HG03280 (cell line): ENCODE measurements around the gene FBL.
"Not testable (repeated sequence)": the region's sequence is repeated elsewhere in the genome, so short reads cannot be mapped to it uniquely, and the experiment has no call there.

Experiments used
- ATAC-seq: cut with Tn5 transposase; IDR thresholded peaks from one replicate; pipeline ENCODE4 v1.9.1; 2021; ENCODE audit warnings: mild to moderate bottlenecking, moderate library complexity; ENCODE audit not compliant: unreplicated experiment

FBL gene

DNA sequence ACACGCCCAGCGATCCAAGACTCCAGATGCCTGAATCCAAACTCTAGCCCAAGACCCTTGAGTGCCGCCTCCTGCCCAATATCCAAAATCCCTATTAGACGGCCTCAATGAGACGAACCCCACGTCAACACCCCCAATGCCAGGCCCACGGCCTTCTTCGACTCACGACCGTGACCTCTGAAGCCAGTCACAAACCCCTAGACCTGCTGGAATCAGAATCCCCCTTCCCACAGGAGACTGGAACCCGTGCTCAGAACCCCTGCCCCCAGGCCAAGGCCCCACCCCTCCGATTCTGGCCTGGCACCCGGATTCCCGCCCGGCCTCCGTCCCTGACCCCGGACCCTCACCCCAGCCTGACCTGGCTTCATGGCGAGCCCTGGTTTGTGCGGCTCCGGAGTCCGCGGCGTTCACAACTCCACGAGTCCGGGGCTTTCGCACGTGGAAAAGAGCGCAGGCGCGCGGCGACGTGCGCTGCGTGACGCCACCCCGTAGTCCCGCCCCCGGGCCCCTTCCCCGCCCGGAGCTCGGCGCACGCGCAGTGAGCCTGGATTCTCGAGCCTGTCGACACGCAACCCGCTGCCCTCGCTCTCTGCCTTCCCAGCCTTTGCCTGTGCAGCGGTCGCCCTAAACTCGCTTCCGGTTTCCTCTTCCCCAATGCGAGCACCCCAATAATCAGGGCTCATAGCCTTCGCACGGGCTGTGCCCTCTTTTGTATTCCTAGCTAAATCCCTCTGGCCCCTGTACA lies at the start of gene FBL:
Gene FBL, minus strand, starts transcription at position 447 of the 745 bp plus-strand sequence. Its CDS starts 79 bp downstream, at position 368.
- peak; percentile 92 for ATAC-seq

DNA sequence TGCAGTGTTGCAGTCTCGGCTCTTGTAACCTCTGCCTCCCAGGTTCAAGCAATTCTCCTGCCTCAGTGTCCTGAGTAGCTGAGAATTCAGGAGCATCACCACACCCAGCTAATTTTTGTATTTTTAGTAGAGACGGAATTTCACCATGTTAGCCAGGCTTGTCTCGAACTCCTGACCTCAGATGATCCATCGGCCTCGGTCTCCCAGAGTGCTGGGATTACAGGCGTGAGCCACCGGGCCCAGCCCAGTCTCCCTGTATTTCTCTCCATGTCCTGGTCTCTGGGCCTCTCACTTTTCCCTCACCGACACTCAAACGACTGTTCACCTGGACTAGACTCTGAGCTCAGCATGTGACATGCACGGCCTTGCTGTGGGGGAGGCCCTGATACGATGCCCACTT lies 48.9 kb upstream of the FBL start:
- not testable (repeated sequence) for ATAC-seq

DNA sequence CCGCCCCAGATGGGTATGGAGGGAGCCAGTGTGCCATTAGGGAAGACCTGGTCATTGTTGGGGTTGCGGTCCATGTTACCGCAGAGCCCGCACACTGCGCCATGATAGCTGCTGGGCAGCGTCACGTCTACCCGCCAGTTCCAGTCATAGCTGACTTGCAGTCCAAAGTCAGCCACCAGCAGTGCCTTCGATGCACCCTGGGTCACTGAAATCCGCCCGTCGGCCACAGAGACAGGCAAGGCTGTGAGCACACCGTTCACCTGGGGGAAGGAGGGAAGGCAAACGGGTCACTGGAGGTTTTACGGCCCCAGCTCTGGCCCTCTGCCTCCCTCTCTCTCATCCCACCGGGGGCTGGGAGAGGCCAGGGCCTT lies 48.0 kb upstream of the FBL start:
- ATAC-seq = not testable (repeated sequence)

DNA sequence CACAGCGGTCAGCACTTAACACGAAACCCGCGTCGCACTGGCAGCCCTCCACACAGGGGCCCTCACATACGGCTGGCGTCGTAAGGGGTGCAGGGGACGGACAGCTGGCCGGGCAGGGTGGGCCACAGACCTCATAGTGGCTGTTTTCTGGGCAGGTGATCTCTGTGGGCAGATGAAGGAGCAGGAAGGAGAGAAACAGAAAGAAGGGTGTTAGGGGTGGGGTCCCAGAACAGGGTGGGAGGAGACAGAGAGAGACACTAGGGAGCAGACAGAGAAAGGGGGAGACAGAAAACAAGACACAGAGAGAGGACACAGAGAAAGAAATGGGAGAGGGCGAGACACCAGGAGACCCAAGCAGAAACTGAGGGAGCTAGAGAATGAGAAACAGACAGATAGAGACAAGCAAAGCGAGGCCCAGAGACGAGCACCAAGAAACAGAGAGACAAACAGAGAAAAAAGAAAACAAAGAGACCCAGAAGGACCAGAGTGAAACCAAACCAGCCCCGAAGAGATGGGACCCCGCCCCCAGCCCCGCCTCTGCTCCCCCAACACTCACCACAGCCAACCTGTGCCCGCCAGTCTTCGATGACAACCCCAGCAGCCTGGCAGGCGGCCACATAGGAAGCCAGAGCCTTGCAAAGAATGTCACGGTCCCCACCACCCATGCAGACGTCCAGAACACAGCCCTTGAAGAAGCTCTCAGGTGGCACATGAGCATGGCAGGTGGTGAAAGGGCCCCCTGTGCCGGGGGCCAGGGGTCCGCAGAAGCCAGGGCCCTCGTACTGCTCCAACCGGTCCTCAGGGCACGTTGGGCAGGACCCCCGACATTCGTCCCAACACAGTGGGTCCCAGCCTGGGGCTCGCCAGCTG lies 47.4 kb upstream of the FBL start:
- ATAC-seq = not testable (repeated sequence)

DNA sequence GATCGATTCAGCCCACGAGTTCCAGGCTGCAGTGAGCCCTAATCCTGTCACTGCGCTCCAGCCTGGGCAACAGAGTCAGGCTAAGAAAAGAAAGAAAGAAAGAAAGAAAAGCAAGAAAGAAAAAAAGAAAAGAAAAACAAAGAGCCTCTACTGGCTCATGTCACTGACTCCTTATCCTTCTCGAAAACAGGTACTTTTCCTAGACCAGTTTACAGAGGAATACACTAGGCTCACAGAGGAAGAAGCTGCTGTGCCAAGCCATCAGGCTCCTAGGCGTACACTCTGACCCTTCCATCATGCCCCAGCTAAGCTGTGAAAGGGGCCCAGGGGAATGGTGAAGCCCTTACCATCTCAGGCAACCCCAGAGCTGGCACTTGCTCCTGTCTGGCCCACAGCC lies 46.3 kb upstream of the FBL start:
- not testable (repeated sequence) for ATAC-seq

DNA sequence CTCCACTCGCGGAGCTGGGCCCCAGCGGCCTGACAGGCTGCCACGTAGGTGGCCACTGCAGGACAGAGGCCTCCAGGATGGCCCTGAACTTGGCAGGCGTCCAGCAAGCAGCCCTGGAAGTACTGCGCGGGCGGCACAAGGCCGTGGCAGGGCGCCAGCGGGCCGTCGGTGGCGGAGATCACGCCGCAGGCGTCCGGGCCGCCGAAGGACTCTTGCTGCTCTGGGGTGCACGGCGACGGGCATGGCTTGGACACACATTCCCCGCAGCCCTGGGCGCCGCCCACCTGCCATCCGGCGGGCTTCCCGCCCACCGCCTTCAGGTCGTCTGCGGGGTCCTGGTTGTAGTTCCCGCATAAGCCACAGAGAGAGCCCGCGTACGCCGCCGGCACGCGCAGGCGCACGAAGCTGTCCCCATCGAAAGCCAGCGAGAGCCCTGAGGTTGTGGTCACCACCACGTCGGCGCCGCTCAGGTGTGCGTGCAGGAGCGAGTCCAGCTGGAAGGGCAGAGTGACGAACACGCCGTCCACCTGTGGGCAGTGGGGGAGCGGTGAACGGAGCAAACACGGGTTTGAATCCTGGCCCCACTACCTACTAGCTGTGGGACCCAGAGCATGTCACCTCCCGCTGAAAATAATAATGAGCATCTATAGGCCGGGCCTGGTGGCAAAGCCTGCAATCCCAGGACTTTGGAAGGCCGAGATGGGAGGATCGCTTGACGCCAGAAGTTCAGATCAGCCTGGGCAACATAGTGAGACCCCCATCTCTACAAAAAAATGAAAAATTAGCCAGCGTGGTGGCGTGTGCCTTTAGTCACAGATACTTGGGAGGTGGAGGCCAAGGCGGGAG lies 45.7 kb upstream of the FBL start:
- not testable (repeated sequence) for ATAC-seq

DNA sequence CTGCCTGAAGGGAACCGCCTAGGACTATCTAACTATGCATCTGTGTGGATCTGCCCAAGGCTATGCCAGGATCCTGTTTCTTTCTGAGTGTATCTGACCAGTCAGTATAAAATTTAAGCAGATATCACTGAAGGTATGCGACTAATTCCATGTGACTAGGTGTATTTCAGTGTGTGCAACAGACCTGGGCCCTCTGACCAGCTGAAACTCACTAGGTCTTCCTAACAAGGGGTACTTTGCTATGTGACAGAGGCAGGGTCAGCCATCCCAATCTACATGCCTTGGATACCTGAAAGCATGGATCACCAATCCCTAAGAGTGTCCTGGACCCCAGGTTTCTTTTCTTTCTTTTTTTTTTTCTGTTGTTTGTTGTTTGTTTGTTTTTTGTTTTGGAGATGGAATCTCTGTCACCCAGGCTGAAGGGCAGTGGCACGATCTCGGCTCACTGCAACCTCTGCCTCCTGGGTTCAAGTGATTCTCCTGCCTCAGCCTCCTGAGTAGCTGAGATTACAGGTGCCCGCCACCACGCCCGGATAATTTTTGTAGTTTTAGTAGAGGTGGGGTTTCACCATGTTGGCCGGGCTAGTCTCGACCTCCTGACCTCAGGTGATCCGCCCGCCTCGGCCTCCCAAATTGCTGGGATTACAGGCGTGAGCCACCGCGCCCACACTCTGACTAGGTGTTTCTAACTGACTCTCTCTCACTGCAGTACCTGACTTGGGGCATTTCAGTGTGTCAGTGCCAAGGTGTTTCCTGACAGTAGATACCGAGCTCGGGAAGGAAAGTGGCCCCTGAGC lies 44.8 kb upstream of the FBL start:
- ATAC-seq = no peak

DNA sequence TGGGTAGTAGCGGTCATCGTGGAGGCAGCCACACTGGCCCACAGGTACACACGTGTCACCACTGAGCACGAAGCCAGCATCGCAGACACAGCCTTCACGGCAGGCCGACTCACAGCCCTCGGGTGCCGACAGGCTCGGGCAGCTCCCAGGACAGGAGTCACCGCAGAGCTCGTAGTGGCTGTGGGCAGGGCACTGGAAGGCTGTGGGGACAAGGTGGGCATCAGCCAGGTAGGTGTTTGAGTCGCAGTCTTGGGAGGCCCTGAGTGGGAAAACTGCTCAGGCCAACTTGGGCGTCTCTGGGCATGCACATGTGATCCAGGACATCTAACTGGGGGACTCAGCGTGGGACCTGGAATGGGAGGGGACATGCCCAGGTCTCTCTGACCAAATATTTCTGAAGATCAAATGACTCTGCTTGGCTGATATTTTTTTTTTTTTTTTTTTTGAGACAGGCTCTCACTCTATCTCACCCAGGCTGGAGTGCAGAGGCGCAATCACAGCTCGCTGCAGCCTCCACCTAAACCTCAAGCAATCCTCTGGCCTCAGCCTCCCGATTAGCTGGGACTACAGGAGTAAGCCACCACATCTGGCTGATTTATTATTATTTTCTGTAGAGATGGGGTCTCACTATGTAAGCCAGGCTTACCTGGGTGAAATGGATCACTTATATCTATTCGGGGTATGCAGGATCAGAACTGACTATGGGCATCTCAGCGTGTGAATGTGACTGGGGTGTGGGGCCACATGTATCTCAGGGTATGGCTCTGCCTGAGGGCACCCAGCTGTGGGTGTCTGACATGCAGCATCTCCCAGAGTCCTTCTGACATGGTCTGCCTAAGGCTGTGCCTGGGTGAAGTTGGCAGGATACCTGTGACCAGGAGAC lies 43.9 kb upstream of the FBL start:
- not testable (repeated sequence) for ATAC-seq

DNA sequence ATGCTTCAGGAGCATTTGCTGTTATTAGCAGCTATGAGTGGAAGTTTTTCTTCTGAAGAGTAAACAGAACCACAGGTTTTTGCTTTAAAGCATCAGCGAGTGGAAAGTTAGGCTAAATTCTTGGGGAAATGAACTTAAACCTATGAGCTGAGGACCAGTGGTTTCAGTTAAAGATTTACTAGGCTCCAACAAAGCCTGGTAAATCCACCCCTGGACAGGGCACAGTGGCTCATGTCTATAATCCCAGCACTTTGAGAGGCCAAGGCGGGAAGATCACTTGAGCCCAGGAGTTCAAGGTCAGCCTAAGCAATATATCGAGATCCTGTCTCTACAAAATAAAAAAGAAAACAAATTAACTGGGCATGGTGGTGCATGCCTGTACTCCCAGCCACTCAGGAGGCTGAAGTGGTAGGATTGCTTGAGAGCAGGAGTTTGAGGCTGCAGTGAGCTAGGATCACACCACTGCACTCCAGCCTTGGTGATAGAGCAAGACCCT lies 41.3 kb upstream of the FBL start:
- ATAC-seq = not testable (repeated sequence)

DNA sequence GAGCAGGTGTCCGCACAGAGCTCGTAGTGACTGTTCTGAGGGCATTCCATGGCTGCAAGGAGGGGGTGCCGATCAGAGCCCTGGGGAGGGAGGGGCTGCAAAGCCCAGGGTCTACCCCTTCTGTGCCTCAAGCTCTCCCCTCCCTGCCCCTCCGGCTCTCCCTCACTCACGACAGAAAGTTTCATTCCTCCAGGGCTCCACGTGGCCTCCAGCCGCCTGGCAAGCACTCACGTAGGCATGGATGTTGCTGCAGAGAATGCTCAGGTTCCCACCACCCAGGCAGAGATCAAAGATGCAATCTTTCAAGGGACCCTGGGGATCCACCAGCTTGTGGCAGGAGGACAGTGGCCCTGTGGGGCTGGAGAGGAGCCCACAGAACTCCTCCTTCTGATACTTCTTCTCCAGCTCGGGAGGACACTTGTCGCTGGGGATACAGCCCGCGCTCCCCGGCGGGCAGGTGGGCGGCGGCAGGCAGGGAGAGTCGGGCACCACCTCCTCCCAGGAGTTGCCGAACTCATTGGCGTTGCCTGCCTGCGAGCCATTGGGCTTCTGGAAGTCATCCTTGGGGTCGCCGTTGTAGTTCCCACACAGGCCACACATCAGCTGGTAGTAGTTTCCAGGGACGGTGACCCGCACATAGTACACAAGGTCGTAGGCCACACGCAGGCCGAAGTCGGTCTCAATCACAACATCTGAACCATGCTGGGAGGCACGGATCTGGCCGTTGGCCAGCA lies 39.8 kb upstream of the FBL start:
- not testable (repeated sequence) for ATAC-seq

DNA sequence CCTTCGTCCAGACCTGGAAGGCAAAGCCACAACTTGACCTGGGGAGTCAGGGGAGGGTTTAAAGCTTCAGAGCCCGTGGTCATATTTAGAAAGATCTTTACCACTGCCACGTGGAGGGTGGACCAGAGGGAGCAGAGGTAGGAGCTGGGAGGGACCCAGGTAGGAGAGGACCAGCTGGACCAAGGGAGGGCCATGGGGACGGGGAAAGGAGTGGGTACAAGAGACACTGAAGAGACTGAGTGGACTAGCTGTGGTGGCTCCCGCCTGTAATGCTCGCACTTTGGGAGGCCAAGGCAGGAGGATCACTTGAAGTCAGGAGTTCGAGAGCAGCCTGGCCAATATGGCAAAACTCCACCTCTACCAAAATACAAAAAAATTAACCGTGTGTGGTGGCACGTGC lies 38.5 kb upstream of the FBL start:
- ATAC-seq = not testable (repeated sequence)

DNA sequence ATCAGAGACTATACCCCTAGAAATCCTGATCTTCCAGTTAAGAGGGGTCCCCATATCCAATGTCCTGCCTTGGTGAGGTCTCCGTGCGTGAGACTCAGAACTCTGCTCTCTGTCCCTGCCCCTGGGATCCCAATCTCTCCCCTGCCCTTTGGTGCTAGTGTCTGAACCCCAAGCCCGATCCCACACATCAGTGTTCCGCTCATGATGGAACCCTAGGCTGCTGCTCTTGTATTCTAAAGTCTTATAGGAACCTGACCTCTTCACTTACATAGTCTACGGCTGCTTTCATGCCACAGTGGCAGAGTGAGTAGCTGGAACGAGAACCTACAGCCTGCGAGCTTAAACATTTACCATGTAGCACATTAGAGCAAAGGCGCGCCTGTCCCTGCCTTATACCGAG lies 36.5 kb upstream of the FBL start:
- ATAC-seq = not testable (repeated sequence)

DNA sequence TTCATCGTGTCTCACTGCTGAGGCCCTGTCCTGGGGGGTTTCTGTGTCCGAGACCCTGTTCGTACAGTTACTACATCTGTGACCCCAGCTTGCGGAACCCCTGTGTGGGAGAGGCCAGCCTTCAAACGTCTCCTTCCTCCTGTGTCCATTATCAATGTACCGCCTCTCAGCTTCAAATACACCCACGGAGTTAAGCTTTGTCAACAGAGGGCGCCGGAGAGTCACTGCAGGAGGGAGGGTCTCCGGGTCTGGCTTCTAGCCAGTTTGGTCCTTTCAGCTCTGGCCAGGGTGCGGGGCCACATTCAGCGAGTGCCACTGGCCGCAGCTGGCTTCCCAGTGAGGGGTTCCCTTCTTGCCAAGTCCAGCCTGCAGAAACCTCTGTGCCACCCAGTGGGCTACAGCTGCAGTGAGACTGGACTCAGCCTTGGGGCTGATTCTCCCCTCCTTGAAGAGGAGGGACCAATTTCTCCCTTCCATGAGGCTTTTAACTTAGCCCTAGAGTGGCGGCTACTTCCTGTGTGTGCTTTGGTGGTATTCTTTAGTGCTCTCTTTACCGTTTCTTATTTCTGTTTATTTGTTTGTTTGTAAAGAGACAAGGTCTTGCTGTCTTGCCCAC lies 35.4 kb upstream of the FBL start:
- ATAC-seq = not testable (repeated sequence)

DNA sequence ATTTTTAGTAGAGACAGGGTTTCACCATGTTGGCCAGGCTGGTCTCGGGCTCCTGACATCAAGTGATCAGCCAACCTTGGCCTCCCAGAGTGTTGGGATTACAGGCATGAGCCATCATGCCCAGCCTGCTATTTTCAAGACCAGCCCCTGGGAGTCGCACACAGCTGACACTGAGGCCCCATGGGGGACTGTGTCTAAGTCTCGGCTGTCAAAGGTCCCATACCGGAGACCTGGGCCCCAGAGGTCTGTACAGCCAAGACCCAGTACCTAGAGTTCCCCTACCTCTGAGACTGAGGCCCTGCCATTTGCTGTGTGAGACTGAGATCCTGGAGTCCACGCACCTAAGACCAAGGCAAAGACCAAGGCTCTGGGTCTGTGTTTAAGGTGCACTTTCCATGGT lies 34.1 kb upstream of the FBL start:
- not testable (repeated sequence) for ATAC-seq

DNA sequence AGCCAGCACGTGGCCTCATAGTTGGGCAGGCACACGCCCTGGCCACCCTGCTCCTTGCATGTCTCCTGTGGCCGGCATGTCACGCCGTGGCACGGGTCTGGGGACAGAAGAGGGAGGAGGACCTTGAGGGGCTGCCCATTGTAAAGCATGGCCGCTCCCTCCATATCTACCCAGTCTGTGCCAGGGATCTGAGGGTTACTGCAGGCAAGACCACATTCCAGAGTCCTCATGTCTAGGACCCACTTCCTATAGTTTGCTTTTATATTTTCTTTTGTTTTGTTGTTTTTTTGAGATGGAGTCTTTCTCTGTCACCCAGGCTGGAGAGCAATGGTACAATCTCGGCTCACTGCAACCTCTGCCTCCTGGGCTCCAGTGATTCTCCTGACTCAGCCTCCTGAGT lies 33.6 kb upstream of the FBL start:
- ATAC-seq = not testable (repeated sequence)

DNA sequence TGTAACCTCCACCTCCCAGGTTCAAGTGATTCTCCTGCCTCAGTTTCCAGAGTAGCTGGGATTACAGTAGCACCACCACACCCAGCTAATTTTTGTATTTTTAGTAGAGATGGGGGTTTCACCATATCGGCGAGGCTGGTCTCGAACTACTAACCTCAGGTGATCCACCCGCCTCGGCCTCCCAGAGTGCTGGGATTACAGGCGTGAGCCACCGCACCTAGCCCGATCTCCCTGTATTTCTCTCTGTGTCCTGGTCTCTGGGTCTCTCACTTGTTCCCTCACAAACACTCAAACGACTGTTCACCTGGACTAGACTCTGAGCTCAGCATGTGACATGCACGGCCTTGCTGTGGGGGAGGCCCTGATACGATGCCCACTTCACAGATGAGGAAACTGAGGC lies 32.7 kb upstream of the FBL start:
- not testable (repeated sequence) for ATAC-seq

DNA sequence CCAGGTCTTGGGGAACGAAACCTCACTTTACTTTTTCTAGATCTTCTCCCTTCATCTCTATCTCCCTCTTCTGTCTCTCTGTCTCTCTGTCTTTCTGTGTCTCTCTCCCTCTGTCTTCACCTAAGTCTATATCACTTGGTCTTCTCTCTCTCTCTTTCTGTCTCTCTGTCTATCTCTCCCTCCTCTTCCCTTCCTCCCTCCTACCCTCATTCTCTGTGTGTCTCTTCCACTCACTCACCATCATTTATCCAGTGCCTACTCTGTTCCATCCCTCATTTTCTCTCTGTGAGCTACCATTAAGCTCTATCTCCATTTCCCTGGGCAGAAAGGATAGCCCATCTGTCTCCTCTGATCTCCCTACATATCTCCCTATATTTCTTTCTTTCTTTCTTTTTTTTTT lies 32.2 kb upstream of the FBL start:
- ATAC-seq = no peak

DNA sequence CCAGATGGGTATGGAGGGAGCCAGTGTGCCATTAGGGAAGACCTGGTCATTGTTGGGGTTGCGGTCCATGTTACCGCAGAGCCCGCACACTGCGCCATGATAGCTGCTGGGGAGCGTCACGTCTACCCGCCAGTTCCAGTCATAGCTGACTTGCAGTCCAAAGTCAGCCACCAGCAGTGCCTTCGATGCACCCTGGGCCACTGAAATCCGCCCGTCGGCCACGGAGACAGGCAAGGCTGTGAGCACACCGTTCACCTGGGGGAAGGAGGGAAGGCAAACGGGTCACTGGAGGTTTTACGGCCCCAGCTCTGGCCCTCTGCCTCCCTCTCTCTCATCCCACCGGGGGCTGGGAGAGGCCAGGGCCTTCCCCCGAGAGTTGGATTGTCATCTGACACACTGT lies 31.8 kb upstream of the FBL start:
- not testable (repeated sequence) for ATAC-seq
